HG03442 (cell line): Measurements from ENCODE around the gene ZBTB7A.
"Not testable (repeated sequence)": the region's sequence is repeated elsewhere in the genome, so short reads cannot be mapped to it uniquely, and the experiment has no call there.

ENCODE experiments used
- ATAC-seq: cut with Tn5 transposase; IDR thresholded peaks from one replicate; pipeline ENCODE4 v1.9.1; 2021; ENCODE audit warnings: mild to moderate bottlenecking, moderate library complexity; ENCODE audit not compliant: unreplicated experiment

ZBTB7A gene

DNA sequence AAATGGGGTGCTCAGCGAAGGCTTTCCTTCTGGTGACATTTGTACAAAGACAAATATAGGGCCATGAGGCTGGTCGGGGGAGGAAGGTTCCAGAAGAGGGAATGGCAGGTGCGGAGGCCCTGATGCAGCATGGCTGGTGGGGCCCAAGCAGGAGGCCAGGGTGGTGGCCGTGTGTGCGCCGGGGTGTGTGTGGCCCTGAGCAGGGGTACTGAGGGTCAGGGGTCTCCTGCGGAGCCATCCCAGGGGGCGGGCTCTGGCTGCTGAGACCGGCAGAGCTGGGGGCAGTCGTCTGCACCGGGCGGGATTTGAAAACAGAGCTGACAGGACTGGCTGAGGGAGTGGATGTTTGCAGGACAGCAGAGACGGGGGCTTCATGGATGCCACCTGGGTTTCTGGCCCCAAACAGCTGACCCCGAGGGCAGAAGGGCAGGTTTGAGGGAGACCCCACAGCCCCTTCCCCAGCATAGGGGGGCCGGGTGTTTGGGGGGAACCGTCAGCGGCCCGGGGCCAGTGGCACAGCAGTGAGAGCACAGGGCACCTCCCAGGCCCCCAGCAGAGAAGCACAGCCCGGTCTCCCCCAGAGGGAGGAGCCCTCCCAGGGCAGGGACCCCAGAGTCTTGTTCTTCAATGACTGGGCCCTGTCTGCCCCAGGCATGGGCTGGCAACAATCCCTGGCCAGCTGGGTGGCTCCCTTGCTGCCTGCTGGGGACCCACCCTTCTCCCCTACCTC is 47.8 kb downstream of the ZBTB7A start:
- no peak for ATAC-seq

DNA sequence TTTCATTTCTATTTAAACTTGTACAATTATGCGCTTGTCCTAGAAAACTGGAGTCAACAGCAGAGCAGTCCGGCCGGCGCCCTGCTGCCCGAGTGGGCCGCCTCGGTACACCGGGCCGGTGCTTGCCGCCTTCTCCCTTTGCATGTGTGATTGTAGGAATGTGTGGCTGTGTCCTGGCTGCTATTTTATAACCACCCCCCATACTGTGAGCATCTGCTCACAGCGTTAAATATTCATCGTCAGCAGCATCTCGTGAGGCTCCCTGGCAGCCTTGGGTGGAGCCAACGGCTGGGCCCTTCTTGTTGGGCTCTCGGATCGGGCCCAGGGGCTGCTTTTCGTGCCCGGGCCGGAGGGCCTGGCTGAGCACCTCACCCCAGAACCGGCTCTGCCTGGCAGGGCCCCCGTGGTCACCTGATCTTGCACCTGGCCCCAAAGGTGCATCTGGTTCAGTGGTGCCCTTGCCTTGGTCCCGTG is 48.5 kb downstream of the ZBTB7A start:
- ATAC-seq, result no peak

DNA sequence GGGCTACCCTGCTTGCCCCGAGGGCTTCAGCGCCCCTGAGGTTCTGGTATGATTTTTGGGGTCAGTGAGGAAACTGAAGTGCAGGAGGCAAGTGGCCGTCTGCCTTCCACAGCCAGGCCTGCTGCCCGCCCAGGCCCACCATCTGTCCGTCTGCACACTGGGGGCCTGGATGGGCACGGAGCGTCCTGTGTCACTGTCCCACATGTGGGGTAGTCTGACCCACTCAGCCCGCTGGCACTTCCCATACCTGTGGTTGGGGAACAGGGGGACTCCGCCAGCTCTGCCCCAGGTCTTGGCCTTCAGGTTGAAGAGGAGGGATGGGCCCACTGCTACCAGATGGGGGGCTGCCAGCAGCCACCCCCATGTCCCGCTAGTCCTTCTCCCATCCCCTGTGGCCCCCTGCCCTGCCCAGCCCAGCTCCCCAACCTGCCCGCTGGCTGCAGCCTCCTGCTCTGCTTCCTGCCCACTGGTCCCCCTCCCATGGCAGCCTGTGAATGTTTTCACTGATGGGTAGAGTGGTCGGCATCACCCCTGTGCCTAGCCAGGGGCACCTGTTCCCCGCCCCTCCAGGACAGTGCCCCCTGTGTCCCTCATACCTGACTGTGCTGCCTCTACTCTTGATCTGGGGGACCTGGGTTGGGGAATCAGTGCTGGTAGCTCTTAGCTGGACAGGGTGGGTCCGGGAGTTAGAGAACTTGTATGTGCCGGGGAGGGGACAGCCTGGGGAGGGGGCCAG is 49.6 kb downstream of the ZBTB7A start:
- ATAC-seq, result no peak

DNA sequence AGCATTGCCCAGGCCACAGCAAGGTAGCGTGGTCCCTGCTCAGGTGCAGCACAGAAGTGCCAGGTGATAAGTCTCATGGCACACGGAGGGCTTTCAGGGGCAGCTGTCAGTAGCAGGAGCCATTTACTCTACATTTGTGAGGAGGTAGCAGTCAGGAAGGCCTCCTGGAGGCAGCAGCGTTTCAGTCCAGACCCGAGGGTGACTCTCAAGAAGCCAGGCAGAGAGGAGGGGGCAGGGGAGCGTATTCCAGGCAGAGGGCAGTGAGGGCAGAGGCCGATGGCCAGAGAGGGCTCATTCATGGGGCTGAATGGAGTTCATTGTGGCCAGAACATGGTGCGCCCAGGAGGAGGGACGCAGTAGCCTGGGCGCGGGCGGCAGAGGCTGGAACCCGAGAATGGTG is 50.2 kb downstream of the ZBTB7A start:
- no peak for ATAC-seq

DNA sequence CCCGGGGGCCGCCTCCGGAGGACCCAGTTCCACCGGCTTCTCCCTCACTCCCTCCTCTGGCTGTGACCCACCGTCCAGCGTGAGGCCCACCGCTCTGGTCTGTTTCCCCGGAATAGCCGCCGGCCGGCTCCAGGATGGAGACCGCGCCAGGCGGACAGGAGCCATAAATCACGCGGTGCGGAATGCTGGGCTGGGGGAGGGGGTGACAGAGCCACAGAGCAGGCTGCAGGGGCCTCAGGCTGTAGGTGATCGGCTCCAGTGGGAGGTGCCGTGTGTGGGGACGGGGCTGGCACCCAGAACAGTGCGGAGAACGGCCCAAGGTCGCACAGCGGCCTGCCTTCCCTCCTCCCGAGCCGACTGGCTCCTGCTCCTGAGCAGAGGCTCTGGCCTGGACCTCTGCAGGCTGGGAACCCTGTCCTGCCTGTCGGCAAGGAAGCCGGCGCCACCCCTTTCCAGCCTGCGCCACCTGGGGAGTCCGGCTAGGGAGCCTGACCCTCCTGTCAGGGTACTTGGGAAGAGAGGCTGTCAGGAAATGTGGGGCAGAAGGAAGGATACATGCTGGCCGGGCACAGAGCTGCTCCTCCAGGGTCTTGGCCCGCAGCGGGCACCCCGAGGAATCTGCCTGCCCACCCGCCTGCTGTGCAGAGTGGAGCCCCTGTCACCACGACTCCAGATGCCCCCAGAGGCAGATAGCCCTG is 50.8 kb downstream of the ZBTB7A start:
- ATAC-seq, result no peak

DNA sequence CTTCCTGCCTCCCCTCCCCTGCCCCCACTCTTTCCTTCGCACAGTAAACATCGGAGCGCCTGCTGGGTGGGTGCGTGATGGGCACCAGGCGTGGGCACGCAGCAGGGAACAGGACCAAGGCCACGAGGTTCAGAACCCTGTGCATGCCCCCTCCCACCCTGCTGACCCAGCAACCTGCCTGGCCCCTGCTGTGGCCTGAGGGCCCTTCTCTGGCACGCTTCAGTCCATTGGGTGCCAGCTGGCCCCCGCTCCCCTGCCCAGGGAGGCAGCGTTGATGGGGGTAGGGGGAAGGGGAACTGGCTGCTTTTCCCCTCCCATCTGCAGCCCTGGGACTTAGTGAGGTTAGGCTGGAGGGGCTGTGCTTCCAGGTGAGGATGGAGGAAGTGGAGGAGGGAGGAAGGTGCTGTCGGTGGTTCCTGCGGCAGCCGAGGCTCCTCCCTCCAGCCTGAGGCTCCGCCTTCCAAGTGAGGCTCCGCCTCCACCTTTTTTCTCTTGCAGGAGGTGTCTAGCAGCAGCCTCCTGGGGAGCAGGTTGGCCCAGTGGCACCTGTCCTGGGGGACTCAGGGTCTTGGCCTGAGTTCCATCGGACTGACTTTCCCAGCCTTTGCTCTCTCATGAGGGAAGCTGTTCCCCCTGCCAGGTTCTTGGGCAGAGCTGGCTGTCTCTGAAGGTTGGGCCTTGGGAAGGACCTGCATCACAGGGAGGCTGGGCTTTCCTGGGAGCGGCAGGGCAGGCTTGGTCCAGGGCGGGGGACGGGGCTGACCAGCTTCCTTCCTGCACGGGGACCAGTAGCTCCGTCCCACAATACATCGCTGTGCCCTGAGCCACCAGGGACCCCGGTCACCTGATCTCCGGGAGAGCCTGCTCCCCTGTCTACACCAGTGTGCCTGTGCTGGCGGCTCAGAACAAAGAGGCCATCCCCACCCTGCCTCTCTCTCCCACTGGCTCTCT is 51.9 kb downstream of the ZBTB7A start:
- no peak for ATAC-seq

DNA sequence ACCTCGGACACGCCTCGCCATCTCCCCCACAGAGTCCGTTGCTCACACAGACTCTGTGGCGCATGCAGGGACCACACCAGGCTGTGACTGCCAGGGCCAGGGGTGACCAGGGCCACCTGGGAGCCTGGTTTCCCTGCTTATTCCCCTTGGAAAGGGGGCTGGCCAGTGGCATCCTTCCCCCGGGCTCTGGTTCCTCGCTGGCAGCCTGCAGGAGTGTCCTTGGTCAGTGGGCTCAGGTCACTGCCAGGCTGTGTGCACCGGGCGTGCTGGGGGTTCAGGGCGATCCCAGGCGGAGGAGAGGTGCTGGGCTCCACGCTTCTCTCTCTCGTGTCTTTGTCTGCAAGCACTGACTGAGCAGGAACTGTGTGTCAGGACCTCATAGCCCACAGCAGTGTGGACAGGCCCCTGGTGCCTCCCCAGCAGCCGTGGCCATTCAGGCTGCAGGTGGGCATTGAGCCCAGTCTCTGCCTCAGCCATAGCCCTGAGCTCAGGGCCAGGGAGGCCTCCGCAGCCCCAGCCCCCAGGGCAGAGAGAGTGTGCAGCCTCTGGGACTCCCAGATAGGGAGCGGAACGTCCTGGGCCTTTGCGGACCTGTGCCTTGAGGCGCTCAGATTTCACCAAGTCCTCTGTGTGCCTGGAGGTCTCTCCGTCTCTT is 52.7 kb downstream of the ZBTB7A start:
- ATAC-seq, result no peak

DNA sequence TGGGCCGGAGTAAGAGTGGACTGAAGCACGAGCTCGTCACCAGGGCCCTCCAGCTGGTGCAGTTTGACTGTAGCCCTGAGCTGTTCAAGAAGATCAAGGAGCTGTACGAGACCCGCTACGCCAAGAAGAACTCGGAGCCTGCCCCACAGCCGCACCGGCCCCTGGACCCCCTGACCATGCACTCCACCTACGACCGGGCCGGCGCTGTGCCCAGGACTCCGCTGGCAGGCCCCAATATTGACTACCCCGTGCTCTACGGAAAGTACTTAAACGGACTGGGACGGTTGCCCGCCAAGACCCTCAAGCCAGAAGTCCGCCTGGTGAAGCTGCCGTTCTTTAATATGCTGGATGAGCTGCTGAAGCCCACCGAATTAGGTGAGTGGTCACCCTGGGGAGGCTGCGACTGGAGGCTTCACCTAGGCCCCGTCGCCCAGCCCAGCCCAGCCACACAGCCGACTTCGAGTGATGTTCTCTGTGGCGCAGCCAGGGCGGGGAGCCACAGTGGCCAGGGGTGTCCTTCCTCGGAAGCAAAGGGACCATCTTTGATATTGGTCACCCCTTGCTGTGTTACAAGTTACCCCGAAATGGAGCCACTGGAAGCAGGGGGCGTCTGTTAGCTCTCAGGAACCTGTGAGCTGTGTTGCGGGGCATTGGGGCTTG is 53.6 kb downstream of the ZBTB7A start:
- no peak for ATAC-seq

DNA sequence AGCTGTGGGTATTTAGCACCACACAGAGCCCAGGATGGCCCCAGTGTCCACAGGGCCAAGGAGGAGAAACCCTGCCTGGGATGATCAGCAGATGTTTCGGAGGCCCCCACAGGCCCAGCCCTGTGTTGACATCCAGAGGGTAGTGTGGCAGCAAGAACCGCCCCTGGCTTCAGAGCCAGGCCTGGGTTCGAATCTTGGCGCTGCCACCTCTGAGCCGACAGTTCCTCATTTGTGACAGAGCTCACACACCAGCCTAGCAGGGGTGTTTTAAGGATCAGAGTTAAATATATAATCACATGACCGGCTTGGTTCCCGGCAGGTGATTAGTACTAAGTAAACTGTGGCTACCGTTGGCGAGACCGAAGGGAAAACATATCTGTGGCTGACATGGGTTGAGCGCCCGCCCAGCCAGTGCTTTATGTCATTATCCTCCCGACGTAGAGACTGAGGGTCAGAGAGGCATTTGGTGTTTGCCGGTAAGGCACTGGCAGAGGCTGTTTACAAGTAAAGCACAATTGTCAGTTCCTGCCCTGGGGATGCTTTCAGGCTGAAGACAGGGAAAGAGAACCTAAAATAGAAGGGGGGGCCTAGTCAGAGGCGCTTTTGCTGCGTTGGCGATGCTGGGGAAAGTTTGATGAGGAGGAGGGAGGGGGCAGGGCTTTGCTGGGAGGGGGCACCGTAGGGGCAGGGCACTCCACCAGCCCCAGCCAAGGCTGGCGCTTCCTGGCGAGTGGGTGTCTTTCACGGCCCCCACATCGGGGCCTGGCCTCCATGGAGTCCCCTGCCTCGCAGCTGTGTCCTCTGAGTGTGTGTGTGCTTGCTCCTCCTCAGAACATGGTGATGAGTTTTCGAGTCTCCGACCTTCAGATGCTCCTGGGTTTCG is 54.4 kb downstream of the ZBTB7A start:
- ATAC-seq, result no peak

DNA sequence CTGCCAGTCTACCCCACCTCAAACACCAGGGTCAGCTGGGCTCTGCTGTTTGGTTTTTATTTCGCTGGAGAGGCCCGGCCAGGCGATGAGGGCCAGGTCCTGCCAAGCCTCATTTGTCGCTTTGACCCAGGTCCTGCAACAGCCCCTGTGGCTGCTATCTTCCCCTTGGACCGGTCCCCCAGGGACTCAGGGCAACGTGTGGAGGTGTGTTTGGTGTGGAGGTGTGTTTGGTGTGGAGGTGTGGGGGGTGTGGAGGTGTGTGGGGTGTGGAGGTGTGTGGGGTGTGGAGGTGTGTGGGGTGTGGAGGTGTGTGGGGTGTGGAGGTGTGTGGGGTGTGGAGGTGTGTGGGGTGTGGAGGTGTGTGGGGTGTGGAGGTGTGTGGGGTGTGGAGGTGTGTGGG is 55.3 kb downstream of the ZBTB7A start:
- ATAC-seq, result not testable (repeated sequence)

DNA sequence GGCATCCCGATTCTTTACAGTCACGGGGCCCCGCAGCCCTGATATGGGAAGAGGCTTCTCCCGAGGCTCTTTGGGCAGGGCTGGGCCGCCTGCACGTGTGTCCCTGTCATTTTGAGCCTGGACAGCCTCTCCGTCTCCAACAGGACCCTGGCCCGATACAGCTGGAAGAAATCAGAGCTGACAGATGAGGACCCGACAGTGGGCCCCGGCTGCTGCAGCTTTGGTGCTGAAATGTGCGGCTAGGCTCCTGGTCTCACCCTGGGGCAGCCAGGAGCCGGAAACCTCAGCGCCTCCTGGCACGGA is 55.9 kb downstream of the ZBTB7A start:
- ATAC-seq, result no peak

DNA sequence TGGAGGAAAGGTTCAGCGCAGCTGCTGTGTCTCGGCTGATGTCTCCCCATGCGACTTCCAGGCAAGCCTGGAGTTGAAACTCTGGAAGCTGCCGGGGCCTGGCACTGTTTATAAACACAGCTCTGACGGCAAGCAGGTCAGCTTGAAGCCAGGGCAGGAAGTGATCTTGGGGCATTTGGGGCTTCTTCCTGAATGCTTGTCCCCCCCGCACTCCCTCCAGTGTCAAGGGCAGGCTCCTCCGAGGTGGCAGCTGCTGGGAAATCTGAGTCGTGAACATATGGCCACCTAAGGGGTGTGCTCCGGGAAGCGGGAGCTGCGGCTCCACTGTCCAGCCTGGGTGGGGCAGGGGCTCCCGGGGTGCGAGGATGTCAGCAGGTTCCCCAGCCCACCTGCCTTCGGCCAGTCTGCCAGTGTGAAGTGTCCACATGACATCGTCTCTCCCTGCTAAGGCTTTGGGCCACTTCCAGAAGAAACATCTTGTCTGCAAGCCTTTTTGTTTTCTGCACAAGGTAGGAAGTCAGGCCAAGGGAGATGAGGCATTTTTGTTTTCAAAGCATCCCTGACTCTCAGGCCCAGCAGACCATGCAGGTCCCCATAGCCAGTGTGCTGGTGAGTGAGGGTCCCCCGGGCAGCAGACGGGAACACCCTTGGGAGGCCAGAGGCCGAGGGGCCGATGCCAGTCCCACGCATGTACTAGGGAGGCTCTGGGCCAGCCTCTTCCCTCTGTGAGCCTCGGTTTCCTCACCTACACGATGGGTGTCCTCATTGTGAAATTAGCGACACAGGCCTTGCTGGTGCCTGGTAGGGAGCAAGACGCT is 56.5 kb downstream of the ZBTB7A start:
- ATAC-seq, result no peak

DNA sequence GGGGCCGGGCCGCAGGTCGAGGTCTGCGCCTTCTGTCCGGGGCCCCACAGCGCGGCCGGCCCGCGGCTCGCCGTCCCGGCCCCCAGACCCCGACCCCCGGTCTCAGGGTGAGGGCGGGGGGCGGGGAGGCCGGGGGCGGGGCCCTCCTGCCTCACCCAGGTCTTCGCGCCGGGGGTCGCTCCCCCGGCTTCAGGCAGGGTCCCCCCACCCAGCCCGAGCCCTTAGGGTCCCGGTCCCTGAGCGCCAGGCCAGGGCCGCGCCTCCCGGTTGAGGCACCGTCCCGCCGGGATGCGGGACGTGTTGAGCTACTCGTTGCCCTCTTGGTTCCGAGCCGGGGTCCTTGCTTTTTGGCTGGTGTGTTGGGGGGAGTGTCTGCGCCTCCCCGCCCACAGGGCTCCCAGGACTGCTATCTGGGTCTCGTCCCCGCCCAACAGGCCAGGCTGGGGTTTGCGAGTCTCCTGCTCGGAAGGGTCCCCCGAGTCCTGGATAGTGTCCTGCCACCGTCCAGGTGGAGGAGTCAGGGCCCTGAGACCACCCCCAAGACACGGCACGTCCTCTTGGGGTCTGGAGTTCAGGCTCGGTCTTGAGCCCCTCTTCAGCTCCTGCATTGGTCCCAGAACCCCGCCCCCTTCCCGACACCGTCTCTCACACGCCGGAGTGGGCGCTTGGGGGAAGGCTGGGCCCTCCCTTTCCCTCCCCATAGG is 58.7 kb downstream of the ZBTB7A start:
- peak; percentile 15 for ATAC-seq

DNA sequence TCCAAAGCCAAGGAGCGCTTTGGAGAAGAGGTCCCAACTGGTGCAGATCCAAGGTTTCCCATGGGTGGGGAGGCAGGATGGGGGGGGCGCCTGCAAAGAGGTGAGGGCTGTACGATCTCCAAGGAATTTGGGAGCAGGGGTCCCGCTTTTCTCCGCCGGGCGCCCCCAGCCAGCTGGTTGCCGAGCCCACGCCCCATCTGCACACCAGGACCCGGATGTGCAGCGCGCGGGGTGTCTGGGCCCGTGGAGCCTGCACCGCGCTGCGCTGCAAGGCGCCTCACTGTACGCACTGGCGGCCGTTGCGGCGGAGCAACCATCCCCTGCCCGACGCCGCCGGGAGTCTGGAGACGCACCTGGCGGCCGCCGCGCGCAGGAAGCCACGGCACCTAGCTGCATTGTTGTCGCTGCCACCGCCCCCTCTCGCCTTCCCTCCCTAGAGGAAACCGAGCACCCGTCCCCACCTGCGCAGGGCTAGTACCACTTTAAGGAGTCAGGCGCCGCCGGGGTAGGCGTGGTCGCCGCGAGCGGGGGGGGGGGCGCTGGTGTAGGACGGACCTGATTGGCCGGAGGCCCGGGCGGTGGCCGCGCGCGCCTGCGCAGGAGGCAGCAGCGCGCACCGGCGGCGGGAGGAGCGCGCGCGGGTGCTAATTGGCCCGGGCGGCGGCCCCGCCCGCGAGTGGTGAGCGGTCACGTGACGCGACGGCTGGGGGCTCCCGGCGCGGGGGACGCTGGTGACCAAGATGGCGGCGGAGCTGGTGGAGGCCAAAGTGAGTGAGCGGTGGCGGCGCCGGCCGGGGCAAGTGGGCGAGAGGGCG is 59.5 kb downstream of the ZBTB7A start, which contains the start of gene PIAS4:
PIAS4 (plus strand) TSS at position 716 of the 815 bp plus-strand sequence; CDS start at position 741, 25 bp downstream.
- ATAC-seq, result peak; percentile 71

DNA sequence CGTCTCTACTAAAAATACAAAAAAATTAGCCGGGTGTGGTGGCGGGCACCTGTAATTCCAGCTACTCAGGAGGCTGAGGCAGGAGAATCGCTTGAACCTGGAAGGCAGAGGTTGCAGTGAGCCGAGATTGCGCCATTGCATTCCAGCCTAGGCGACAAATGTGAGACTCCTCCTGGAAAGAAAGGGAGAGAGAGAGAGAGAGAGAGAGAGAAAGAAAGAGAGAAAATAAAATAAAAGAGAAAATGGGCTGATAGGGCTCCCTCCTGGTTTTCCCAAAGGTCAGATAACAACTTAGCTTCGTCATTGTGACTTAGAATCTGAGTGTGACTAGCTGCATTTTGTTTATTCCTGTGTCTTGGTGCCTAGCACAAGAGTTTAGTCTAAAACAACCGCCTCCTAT is 61.3 kb downstream of the ZBTB7A start:
- ATAC-seq, result not testable (repeated sequence)

DNA sequence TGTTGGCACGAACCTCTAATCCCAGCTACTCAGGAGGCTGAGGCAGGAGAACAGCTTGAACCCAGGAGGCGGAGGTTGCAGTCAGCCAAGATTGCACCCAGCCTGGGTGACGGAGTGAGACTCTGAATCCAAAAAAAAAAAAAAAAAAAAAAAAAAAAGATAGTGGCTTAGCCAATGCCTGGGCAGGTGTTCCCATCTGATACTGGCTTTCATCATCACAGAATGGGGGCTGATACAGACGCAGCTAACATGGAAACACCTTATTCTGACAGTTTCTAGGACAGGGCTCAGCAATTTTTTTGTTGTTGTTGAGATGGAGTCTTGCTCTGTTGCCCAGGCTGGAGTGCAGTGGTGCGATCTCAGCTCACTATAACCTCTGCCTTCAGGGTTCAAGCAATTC is 65.9 kb downstream of the ZBTB7A start:
- ATAC-seq, result not testable (repeated sequence)
